HG03060 (cell line): Measurements from ENCODE around the gene SVBP.
"Not testable (repeated sequence)": the region's sequence is repeated elsewhere in the genome, so short reads cannot be mapped to it uniquely, and the experiment has no call there.

ENCODE experiments used
- ATAC-seq: cut with Tn5 transposase; IDR thresholded peaks from one replicate; pipeline ENCODE4 v1.9.1; 2021; ENCODE audit warnings: low read depth, moderate number of reproducible peaks; ENCODE audit not compliant: unreplicated experiment

The SVBP gene, protein sequence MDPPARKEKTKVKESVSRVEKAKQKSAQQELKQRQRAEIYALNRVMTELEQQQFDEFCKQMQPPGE

DNA sequence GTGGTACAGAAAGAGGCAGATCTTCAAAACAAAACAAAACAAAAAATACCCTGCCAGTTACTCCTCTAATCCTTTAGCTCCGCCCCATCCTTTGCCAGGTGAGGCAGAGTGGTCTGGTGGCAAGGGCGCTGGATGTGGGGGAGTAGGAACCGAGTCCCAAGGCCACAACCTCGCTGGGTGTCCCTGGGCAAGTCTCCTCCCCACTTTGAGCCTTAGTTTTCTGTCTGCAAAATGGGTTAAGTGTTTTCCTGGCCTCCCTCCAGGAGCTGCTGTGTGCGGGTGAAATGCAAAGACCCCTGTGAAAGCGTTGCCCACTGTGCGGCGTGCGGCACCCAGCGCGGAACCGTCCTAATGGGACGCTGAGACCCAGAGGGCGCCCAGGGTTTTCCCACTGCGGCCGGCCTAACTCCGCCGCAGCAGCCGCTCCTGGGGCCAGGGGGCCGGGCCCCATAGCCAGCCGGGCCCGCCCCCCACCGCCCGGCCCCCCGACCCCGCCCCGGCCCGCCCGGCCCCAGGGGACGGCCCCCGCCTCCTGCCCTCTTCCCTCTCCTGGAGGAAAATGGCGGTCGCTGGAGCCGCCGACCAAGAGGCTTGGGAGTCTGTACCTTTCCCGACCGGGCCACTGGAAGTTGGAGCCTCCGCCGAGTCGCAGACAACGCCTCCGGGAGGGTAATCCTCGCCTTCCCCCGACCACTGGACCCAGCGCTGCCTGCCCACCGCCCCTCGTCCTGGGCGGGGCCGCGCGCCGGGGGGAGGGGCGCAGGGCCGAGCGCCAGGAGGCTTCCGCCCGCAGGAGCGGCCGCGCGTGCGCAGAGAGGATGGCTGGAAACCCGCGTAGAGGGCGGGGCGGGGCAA, at the start of gene SVBP, which contains the start of gene ERMAP:
Gene SVBP (minus strand): TSS at position 813 of the 855 bp plus-strand sequence. CDS start 853 bp downstream, outside the sequence.
Gene ERMAP (plus strand): TSS at position 538 of the 855 bp plus-strand sequence. CDS start 13,327 bp downstream, outside the sequence.
- ATAC-seq = peak; percentile 60

DNA sequence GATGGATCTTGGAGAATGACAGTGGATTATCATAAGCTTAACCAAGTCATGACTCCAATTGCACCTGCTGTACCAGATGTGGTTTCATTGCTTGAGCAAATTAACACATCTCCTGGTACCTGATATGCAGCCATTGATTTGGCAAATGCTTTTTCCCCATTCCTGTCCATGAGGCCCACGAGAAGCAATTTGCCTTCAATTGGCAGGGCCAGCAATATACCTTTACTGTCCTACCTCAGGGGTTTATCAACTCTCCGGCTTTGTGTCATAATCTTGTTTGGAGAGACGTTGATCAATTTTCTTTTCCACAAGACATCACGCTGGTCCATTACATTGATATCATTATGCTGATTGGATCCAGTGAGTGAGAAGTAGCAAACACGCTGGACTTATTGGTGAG, 49.4 kb upstream of the SVBP start:
- ATAC-seq = no peak

DNA sequence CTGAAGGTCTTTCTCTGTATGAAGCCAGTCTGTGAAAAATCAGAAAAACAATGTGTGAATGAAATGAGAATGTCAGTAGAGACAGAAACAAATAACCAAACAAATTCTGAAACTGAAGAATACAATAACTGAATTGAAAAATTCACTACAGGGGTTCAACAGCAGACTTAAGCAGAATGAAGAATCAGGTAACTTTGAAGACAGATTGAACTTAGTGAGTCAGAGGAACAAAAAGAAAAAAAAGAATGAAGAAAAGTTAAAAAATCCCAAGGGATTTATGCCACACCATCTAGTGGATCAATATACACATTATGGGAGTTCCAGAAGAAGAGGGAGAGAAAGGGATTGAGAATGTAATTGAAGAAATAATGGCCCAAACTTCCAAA, 43.8 kb upstream of the SVBP start:
- ATAC-seq = no peak

DNA sequence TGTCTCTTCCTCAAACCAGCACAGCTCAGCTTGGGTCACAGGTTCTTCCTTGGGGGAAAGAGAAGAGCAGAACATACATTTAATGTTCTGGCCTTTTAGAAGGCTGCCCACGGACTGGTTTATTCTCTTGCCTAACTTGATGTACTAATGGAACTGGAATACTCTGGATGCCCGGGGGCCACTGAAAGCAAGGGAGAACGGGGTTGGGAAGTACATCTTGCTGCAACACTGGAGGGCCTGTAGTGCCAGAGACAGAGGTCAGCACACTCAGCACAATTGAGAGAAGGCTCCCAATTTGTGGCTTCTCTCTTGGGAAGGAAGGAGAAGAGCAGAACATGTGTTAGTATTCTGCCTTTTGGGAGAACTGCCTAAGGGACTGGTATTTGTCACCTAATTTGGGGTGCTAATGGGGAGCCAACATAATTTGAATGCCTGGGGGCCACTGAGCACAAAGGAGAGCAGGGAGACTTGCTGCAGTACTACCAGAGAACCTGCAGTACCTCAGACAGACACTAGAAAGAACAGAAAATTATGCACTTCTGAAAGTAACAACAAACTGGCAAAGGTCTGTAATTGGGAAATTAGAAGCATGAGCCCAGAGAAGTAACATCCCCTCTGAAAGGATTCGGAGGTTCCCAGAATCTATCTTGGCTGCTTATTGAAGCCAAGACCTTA, 43.3 kb upstream of the SVBP start:
- ATAC-seq = no peak

DNA sequence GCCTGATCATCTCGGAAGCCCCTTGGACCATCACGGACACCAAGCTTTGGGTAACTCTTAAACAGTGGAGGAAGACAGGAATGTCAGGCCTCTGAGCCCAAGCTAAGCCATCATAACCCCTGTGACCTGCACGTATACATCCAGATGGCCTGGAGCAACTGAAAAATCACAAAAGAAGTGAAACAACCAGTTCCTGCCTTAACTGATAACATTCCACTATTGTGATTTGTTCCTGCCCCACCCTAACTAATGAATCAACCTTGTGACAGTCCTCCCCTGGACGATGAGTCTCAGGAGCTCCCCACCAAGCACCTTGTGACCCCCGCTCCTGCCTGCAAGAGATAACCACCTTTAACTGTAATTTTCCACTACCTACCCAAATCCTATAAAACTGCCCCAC, 42.2 kb upstream of the SVBP start:
- ATAC-seq = not testable (repeated sequence)

DNA sequence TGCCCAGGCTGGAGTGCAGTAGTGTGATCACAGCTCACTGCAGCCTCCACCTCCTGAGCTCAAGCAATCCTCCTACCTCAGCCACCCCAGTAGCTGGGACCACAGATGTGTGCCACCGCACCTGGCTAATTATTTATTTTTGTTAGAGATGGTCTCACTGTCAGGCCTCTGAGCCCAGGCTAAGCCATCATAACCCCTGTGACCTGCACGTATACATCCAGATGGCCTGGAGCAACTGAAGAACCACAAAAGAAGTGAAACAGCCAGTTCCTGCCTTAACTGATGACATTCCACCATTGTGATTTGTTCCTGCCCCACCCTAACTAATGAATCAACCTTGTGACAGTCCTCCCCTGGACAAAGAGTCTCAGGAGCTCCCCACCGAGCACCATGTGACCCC, 39.4 kb upstream of the SVBP start:
- ATAC-seq = not testable (repeated sequence)

DNA sequence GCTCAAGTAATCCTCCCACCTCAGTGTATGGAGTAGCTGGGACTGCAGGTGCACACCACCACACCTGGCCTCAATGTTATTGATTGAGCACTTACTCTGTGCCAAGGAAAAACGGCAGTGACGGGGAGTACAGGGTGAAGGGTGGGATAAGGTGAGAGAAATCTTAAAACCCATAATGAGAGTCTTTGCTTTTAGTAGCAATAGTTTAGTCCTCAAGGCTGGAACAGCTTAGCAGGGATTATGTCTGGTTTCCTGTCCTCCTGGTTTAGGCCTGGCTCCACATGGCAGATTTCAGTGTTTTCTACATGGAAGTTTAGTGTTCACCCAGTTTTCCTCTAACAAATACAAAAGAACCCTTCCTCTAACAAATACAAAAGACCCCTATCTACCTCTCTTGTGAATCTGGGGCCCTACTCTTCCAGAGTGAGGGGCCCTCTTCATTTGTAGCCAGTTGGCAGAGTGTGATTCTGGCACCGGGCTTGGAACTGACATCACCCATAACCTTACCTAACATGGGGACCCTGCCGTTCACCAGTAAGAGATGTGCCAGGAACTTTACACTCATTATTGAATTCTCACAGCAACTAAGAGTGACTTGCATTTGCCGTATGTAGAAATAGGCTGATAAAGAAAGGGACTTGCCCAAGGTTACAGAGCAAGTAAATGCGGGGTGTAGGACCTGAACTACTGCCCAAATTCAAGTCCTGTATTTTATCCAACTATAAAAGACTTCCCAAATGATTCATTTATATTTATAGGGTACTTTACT, 36.1 kb upstream of the SVBP start:
- ATAC-seq = no peak

DNA sequence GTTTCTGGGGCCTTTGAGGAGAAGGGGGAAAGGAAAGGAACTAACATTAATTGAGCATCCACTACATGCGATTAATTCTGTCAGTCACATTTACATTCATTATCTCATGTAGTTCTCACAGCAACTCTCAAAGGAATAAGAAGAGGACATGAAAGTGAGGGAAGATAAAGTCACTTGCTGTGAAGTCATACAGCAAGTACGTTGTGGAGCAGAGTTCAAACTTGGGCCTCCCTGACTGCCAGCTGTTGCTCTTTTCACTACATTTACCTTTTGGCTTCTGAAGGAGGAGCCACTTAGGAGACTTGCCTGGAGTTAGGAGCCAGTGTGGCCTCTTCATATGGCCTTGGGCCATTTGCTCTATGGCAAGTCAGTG, 35.4 kb upstream of the SVBP start:
- no peak for ATAC-seq

DNA sequence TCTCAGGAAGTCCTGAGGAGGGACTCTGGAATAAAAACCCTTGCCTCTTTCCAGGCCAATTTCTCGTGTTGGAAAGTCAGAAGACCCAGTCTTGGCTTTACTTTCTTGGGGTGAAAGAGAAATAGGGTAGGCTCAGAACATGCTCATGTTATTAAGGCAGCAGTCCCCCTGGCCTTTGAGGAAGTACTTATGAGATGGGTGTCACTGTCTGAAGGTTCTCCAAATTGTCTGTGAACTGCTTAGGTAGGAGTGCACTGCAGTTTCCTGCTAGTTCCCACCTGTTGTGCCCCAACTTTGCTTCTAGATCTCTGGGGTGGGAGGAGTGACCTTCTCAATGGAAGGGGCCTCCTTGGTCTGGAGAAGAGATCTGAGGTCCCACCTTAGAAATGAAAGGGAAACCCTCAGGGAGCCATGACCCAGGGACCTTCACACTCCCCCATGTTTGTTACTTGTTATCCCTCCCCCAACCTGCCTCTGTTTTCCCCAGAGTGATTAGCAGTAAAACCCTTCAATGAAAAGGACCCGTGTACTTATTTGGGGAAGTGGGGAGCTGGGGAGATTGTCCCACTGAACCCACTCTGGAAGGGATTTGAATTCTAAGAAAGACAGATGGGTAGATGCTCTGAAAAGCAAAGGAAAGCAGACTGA, 34.9 kb upstream of the SVBP start:
- no peak for ATAC-seq

DNA sequence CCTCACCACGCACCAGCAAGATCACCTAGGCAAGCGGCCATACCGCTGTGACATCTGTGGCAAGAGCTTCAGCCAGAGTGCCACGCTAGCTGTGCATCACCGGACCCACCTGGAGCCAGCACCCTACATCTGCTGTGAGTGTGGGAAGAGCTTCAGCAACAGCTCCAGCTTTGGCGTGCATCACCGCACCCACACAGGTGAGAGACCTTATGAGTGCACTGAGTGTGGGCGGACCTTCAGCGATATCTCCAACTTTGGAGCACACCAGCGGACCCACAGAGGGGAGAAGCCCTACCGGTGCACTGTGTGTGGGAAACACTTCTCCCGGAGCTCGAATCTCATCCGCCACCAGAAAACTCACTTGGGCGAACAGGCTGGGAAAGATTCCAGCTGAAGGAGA, 34.2 kb upstream of the SVBP start:
- no peak for ATAC-seq

DNA sequence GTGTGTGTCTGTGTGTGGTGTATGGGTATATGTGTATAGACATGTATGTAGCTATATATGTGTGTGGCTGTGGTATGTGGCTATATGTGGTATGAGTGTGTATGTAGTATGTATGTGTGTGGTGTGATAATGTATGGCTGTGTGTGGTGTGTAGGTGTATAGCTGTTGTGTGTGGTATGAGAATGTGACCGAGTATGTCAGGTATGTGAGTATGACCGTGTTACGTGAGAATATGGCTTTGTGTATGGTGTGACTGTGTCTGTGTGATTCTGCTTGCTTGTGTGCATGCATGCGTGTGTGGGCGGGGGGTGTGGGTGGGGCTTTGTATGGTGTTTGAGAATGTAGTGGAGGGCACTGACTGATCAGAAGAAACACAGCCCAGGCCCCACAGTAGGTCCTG, 32.7 kb upstream of the SVBP start:
- no peak for ATAC-seq

DNA sequence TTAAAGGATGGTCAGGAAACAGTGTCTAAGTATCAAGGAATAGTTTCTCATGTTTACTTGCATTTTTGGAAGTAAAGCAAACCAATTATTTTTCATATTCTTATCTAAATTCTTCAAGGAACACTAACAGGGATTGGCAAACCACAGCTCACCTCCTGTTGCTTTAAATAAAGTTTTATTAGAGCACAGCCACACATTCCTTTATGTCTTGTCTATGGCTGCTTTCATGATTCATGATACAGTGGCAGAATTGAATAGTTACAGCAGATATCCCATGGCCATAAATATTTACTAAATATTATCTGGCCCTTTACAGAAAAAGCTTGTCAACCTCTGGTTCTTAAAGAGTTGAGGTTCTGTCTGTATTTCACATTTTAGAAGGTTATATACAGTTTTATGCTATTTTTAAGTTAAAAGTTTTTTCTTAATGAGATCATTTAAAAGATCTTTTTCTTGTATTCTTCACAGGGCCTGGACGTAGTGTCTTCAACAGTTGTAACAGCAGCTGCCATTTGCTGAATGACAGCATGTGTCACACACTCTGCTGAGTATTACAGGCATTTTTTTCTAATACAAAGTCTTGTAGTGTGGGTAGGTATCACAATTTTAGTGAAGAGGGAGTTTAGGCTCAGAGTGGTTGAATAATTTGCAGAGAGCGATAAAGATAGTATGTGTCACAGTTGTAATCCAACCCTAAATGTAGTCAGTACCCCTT, 31.8 kb upstream of the SVBP start:
- ATAC-seq = no peak

DNA sequence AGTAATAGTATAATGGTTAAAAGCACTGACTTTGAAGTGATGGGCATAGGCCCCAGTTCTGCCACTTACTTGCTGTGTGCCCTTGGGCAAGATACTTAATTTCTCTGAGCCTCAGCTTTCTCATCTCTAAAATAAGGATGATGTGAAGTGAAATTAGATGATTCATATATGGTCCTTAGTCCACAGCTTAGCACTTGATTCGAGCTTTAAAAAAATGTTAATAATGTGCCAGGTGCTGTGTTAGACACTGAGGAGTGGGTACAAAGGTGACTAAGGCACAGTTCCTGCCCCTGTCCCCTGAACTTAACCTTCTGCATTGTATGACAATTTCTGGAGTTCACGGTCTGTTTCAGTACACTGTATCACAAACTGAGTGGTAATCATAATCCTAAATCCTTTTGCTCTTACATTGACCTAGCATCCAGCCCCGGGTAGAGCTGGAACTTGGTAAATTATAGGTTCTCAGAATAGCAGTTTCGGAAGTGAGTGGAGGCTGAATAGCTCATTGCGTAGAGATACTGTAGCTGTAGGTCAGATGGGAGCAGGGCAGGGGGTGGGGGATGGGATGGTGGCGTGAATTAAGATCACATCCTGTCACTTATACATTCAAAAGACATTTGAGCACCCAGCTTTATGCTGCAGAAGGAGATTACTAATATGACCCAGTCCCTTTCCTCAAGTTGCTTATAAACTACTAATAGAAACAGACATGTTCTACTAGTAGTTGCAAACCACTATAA, 30.7 kb upstream of the SVBP start:
- ATAC-seq = no peak

DNA sequence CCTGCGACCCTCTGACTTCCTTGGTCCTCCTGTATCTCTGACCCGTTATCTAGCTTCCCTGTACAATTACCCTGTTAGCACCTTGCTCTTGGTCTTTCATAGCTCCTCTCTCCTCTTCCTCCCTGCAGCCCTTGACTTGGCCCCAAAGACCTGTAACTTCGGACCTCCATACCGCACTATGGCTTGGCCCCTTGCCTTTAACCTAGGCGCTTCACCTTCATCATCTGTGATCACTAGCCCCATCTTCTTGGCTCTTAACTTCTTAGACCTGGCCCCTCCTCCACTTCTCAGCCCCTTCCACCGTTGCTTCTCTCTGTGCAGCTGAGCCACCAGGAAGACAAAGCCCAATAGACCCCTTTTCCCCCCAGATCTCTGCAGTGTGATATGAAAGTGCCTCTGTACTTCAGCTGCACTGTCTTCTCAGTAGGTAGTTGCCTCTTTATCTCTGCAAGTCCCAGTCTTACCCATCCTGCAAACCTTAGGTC, 30.0 kb upstream of the SVBP start:
- ATAC-seq = no peak

DNA sequence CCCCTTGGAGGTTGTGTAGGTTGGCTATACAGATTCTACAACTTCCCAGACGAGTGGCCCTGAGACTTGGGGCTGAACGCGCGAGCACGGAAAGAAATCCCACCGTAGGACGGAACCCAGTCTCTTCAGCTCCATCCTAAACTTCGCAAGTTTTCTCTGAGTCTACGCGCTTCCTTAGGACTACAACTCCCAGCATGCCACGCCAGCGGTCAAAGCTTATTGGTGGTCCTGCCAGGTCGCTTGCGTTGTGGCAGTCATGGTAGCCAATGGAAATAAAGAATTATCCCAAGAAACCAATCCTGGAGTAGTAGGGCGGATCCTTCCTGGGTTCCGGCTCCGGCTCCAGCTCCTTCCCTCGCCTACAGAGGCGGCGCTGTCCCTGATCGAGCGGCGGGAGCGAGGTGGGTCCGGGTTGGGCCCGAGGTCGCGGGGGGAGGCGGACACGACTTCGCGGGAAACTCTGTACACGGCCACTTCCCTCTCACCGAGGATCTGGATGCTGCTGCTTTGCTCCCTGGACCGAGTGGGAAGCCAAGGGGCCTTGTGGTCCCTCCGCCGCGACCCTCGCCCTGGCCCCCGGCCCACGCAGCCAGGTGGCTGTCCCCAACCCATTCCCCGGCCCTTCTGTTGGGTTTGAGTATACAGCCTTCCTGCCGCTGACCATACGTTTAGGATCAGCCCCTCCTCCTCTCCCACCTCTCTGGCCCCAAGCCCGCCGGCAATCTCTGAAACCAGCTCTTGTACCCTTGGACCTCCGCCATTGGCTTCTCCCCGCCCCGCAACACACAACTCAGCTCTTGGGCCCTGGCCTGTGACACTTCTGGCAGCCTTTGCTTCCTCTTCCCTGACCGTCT, 29.3 kb upstream of the SVBP start, which contains the start of gene ZNF691:
Gene ZNF691 (plus strand): TSS at position 357 of the 854 bp plus-strand sequence. CDS start 3,046 bp downstream, outside the sequence.
- peak; percentile 80 for ATAC-seq

DNA sequence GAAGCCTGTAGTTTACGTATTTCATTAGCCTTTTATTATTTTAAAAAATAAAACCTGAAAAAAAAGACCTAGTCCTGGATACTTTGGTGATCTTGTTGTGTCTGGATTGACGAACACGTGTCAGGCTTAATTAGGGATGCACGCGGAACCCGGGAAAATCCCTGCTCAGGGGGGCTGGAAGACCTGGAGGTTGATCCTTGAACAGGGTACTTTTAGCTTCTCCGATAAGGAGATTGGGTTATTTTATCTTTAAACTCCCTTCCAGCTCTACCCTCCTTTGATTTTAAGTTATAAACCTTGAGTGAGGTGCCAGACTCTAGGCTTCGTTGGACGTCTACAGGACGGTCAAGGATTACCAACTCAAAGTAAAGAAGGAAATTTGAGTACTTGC, 28.7 kb upstream of the SVBP start:
- no peak for ATAC-seq

DNA sequence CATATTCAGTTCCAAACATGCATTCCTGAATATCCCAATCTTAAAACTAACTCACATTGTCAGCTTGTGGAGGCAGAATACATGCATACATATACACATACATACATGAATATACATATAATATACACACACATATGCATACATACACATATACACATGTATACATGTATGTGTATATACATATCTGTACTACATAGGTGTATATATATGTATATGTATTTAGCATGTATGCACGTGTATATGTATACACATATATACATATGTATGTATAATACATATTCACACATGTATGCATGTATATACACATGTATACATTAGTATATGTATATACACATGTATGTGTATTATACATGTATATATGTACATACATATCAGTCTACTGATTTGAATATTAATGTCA, 28.0 kb upstream of the SVBP start:
- ATAC-seq = no peak

DNA sequence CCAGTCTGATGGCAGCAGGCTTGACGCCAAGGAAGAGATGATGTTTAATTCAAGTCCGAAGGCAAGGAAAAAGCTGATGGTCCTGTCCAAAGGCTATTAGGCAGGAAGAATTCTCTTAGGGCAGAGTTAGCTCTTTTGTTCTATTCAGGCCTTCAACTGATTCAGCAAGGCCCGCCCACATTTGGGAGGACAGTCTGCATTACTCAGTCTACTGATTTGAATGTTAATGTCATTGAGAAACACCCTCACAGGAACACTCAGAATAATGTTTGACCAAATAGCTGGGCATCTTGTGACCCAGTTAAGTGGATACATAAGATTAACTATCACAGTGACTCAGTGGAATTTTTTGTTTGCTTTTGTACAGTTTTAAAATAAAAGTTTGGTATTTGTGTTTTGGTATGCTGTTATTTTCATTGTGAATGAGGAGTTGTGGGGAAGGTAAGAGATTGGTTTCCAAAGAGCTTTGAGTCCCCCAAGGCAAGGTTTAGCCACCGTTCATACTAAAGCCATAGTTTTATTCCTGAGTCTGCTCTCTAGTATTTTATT, 27.5 kb upstream of the SVBP start:
- no peak for ATAC-seq
